ENCODE data around the gene GRIFIN.

DNA sequence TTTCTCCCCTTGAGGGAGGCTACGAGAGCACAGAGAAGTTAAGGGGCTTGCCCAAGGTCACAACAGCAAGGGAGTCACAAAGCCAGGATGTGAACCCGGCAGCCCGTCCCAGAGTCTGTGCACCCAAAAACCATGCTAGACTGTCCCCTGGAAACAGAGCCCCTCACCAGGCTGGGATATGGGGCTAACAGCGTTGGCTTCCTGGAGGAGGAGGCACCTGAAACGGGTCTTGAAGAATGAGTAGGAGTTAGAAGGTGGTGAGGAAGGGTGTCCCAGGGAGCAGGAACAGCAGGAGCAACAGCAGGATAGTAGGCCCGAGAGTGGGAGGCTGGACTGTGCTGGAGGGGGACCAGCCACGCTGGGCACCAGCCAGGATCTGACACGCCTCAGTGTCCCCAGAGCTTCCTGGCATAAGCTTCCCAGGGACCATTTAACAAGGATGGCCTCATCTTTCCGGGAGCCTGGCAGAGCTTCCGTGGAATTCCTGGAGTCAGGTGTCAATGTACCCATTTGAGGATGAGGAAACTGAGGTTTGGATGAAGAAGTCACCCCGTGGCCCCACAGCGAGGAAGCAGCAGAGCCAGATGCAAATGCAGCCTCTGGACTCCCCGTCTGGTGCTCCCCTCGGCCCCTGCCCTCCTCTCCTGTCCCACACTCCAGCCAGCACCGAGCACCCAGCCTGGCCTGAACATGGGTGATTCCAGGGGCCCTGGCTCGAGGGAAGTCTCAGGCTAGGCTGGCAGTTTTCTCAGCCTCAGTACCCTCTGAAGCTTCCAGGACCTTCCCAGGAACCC is 3.3 kb upstream of the GRIFIN start:
- TF ChIP-seq CTCF (IDR thresholded peaks at IDR 0.05) (no peak), POLR2A (IDR thresholded peaks at IDR 0.05) (no peak)
